H1 (cell line): ENCODE results near the gene OR2B2. TPM values are rescaled to one million over a fixed set of nuclear protein-coding genes. Genes with fewer than 3 reads are reported as not detected.

Experiments used
- CTCF ChIA-PET: fragments of 300-600 bp; sonication (Branson Sonifier 250); formaldehyde crosslinking; loops from one replicate; lab custom pipeline; 2021; ENCODE audit not compliant: partially characterized antibody; lab: Charles Lee
- POLR2A ChIA-PET: fragments of 300-600 bp; sonication (Branson Sonifier 250); formaldehyde crosslinking; loops from one replicate; lab custom pipeline; 2021; ENCODE audit warnings: inconsistent platforms; ENCODE audit not compliant: partially characterized antibody; lab: Charles Lee
- DNase-seq, 2 experiments: peaks; one replicate each; pipeline versions ENCODE4 v3.0.0 to v3.0.0-alpha.2; 2010 to 2022; ENCODE audit warnings: low spot score in 2 of 2, low read depth in 1 of 2, mixed read lengths in 1 of 2
- FAIRE-seq: peaks from 2 replicates; lab custom pipeline; 2011; peaks lifted over from hg19 to GRCh38; lab: Jason Lieb, UNC
- H2AFZ ChIP-seq: 2 replicates; pipeline ENCODE4 v1.8.1; 2012; ENCODE audit warnings: low read length, inconsistent platforms
- H2AK5ac ChIP-seq: 2 replicates; pipeline ENCODE4 v1.6.1; 2013; ENCODE audit warnings: low read depth, low read length
- H2BK120ac ChIP-seq: replicated peaks from 2 replicates; pipeline ENCODE3; 2013; ENCODE audit warnings: low read depth, low read length, inconsistent platforms
- H2BK12ac ChIP-seq: 2 replicates; pipeline ENCODE4 v1.6.1; 2013; ENCODE audit warnings: low read depth, low read length
- H2BK15ac ChIP-seq: 2 replicates; pipeline ENCODE4 v1.6.1; 2013; ENCODE audit warnings: low read length
- H2BK20ac ChIP-seq: 2 replicates; pipeline ENCODE4 v1.6.1; 2013; ENCODE audit warnings: low read length
- H2BK5ac ChIP-seq: 2 replicates; pipeline ENCODE4 v1.6.1; 2013; ENCODE audit warnings: low read depth, low read length
- H3K14ac ChIP-seq: 2 replicates; pipeline ENCODE4 v1.6.1; 2013; ENCODE audit warnings: inconsistent platforms; ENCODE audit not compliant: insufficient read length
- H3K18ac ChIP-seq: 2 replicates; pipeline ENCODE4 v1.6.1; 2013; ENCODE audit warnings: low read length; ENCODE audit errors: extremely low read depth
- H3K23ac ChIP-seq: 2 replicates; pipeline ENCODE4 v1.6.1; 2013; ENCODE audit warnings: inconsistent platforms; ENCODE audit not compliant: insufficient read length
- H3K23me2 ChIP-seq: 2 replicates; pipeline ENCODE4 v1.6.1; 2013; ENCODE audit warnings: low read depth, low read length
- H3K27ac ChIP-seq: 2 replicates; pipeline ENCODE4 v1.6.1; 2011; ENCODE audit warnings: low read depth, low read length, inconsistent platforms
- H3K27me3 ChIP-seq, 4 experiments: replicated peaks in 1 of 4; 1 replicate in 1 of 4; 2 replicates in 3 of 4; pipeline versions ENCODE4 v1.6.1 to v1.8.1; 2011 to 2013; ENCODE audit warnings: low read length in 3 of 4, mild to moderate bottlenecking in 3 of 4, inconsistent platforms in 2 of 4, mixed read lengths in 2 of 4, moderate library complexity in 1 of 4; ENCODE audit not compliant: control insufficient read depth in 3 of 4, insufficient read depth in 3 of 4; ENCODE audit errors: extremely low read depth in 1 of 4
- H3K36me3 ChIP-seq, 4 experiments: 2 replicates each; pipeline versions ENCODE4 v1.6.1 to v1.8.1; 2011 to 2013; ENCODE audit warnings: mild to moderate bottlenecking in 4 of 4, low read length in 3 of 4, moderate library complexity in 2 of 4, control low read depth in 1 of 4, inconsistent platforms in 1 of 4; ENCODE audit not compliant: insufficient read depth in 4 of 4, control insufficient read depth in 2 of 4
- H3K4ac ChIP-seq: replicated peaks from 2 replicates; pipeline ENCODE3; 2013; ENCODE audit warnings: low read length, low read depth, mixed read lengths, inconsistent platforms; ENCODE audit not compliant: insufficient read length
- H3K4me1 ChIP-seq, 4 experiments: replicated peaks in 1 of 4; 1 replicate in 1 of 4; 2 replicates in 3 of 4; pipeline versions ENCODE4 v1.6.1 to v1.8.1; 2011 to 2013; ENCODE audit warnings: low read length in 3 of 4, inconsistent platforms in 2 of 4, mixed read lengths in 1 of 4; ENCODE audit not compliant: insufficient read depth in 4 of 4, control insufficient read depth in 3 of 4
- H3K4me2 ChIP-seq, 2 experiments: 2 replicates each; pipeline versions ENCODE4 v1.6.1 to v1.8.1; 2011 to 2013; ENCODE audit warnings: low read depth in 2 of 2, low read length in 2 of 2, control low read depth in 1 of 2, inconsistent platforms in 1 of 2, mild to moderate bottlenecking in 1 of 2; ENCODE audit not compliant: insufficient read depth in 1 of 2
- H3K4me3 ChIP-seq, 4 experiments: fragments of 200-600, 300-600 bp in 1 of 4; sonication (generic), shearing (Covaris generic), sonication (Bioruptor Twin) in 1 of 4; 2 replicates each; pipeline versions ENCODE4 v1.5.1 to v1.8.1; 2011 to 2016; ENCODE audit warnings: low read length in 4 of 4, low read depth in 3 of 4, control low read depth in 2 of 4, inconsistent platforms in 2 of 4, mild to moderate bottlenecking in 2 of 4, mixed read lengths in 1 of 4, moderate library complexity in 1 of 4; ENCODE audit not compliant: insufficient read depth in 2 of 4; ENCODE audit errors: extremely low read depth in 1 of 4
- H3K56ac ChIP-seq: replicated peaks from 2 replicates; pipeline ENCODE3; 2013; ENCODE audit warnings: low read depth, mild to moderate bottlenecking, mixed read lengths, low read length, inconsistent platforms; ENCODE audit not compliant: insufficient read length
- H3K79me1 ChIP-seq: 2 replicates; pipeline ENCODE4 v1.6.1; 2013; ENCODE audit warnings: low read depth, low read length, control low read depth
- H3K79me2 ChIP-seq, 2 experiments: 2 replicates each; pipeline versions ENCODE4 v1.6.1 to v1.8.1; 2012 to 2013; ENCODE audit warnings: low read length in 2 of 2, mild to moderate bottlenecking in 2 of 2, inconsistent platforms in 1 of 2; ENCODE audit not compliant: insufficient read depth in 2 of 2, control insufficient read depth in 1 of 2
- H3K9ac ChIP-seq, 4 experiments: replicated peaks in 1 of 4; 1 replicate in 1 of 4; 2 replicates in 3 of 4; pipeline versions ENCODE4 v1.6.1 to v1.8.1; 2011 to 2013; ENCODE audit warnings: low read depth in 3 of 4, low read length in 3 of 4, control low read depth in 2 of 4, mild to moderate bottlenecking in 2 of 4, moderate library complexity in 2 of 4, inconsistent platforms in 1 of 4; ENCODE audit errors: extremely low read depth in 1 of 4
- H3K9me3 ChIP-seq, 2 experiments: 2 replicates each; pipeline versions ENCODE4 v1.6.1 to v1.8.1; 2012 to 2013; ENCODE audit warnings: mild to moderate bottlenecking in 2 of 2, moderate library complexity in 2 of 2, control low read depth in 1 of 2, inconsistent platforms in 1 of 2, low read depth in 1 of 2, low read length in 1 of 2, mixed read lengths in 1 of 2; ENCODE audit not compliant: insufficient read depth in 2 of 2
- H4K20me1 ChIP-seq, 2 experiments: replicated peaks in 1 of 2; 2 replicates each; pipeline versions ENCODE3 to v1.8.1; 2011 to 2013; ENCODE audit warnings: inconsistent platforms in 2 of 2, low read length in 2 of 2, mild to moderate bottlenecking in 1 of 2; ENCODE audit not compliant: insufficient read depth in 2 of 2, control insufficient read depth in 1 of 2
- H4K5ac ChIP-seq: 2 replicates; pipeline ENCODE4 v1.6.1; 2013; ENCODE audit warnings: low read length, low read depth, mixed read lengths, inconsistent platforms; ENCODE audit not compliant: insufficient read length
- H4K8ac ChIP-seq: 2 replicates; pipeline ENCODE4 v1.8.0; 2013; ENCODE audit warnings: mild to moderate bottlenecking, moderate library complexity, low read length, inconsistent platforms; ENCODE audit not compliant: insufficient read depth; ENCODE audit errors: extremely low read depth
- H4K91ac ChIP-seq: replicated peaks from 2 replicates; pipeline ENCODE3; 2013; ENCODE audit warnings: low read length, mixed read lengths, inconsistent platforms; ENCODE audit not compliant: insufficient read length
- BCL11A ChIP-seq, 2 experiments: IDR thresholded peaks; one replicate each; pipeline ENCODE4 v1.6.1; 2011; ENCODE audit warnings: low read depth in 2 of 2, low read length in 2 of 2, mild to moderate bottlenecking in 2 of 2
- BRCA1 ChIP-seq: IDR thresholded peaks from 2 replicates; pipeline ENCODE4 v1.6.1; 2012; ENCODE audit warnings: low read depth, low read length, improper control_type of control experiment
- CEBPB ChIP-seq: IDR thresholded peaks from 2 replicates; pipeline ENCODE4 v1.6.1; 2012; ENCODE audit warnings: low read depth, low read length
- E2F6 ChIP-seq: IDR thresholded peaks from 2 replicates; pipeline ENCODE4 v1.6.1; 2012; ENCODE audit warnings: inconsistent platforms
- EP300 ChIP-seq, 2 experiments: IDR thresholded peaks; 1 replicate in 1 of 2; 2 replicates in 1 of 2; pipeline ENCODE4 v1.6.1; 2011 to 2012; ENCODE audit warnings: low read depth in 2 of 2, low read length in 2 of 2, mild to moderate bottlenecking in 2 of 2, borderline replicate concordance in 1 of 2, inconsistent platforms in 1 of 2, moderate library complexity in 1 of 2
- GTF2F1 ChIP-seq: IDR thresholded peaks from 2 replicates; pipeline ENCODE4 v1.6.1; 2012; ENCODE audit warnings: low read depth, low read length, improper control_type of control experiment, borderline replicate concordance
- KDM1A ChIP-seq: fragments of 200-600, 300-600 bp; sonication (generic); IDR thresholded peaks from 2 replicates; pipeline ENCODE4 v1.7.1; 2016; ENCODE audit warnings: mild to moderate bottlenecking, low read length, borderline replicate concordance
- POLR2A ChIP-seq, 2 experiments: IDR thresholded peaks; 1 replicate in 1 of 2; 2 replicates in 1 of 2; pipeline ENCODE4 v1.6.1; 2011; ENCODE audit warnings: low read depth in 2 of 2, low read length in 2 of 2, mild to moderate bottlenecking in 2 of 2; ENCODE audit errors: control extremely low read depth in 1 of 2
- POLR2AphosphoS5 ChIP-seq: IDR thresholded peaks from 2 replicates; pipeline ENCODE4 v1.6.1; 2011; ENCODE audit warnings: low read depth, low read length
- SAP30 ChIP-seq: fragments of 300-600 bp; sonication (generic); IDR thresholded peaks from 2 replicates; pipeline ENCODE4 v1.7.1; 2012; ENCODE audit warnings: low read length, moderate library complexity, mild to moderate bottlenecking, inconsistent platforms; ENCODE audit not compliant: insufficient read depth, insufficient replicate concordance
- ZNF274 ChIP-seq: IDR thresholded peaks from 2 replicates; pipeline ENCODE4 v1.7.0; 2012; ENCODE audit warnings: low read length, borderline replicate concordance; ENCODE audit errors: extremely low read depth
- WGBS, 2 experiments: shearing (Covaris generic) in 1 of 2; methylation state at CpG; one replicate each; pipeline versions ENCODE4 v1.1.6 to v1.1.7; 2013 to 2015; ENCODE audit warnings: low lambda C conversion rate in 2 of 2, mixed read lengths in 2 of 2, inconsistent platforms in 1 of 2, low coverage in 1 of 2, missing lambda C conversion rate in 1 of 2; ENCODE audit not compliant: insufficient replicate concordance in 2 of 2, insufficient coverage in 1 of 2, insufficient read length in 1 of 2; ENCODE audit errors: extremely low coverage in 1 of 2, missing lambda C conversion rate in 1 of 2; 5-methylcytosine and 5-hydroxymethylcytosine counted together
- polyA plus RNA-seq, 7 experiments: library from polyadenylated mRNA; depleted of rRNA in 3 of 7; stranded (reverse) in 5 of 7; unstranded in 2 of 7; fragments of >200 nt in 5 of 7; fragments of 200-250 nt in 2 of 7; gene quantifications; 1 replicate in 5 of 7; 2 replicates in 1 of 7; 4 replicates in 1 of 7; pipeline versions ENCODE4 v1.2.1 to v1.2.3, GENCODE V29; 2011 to 2013; ENCODE audit warnings: missing spikeins in 2 of 7, mixed read lengths in 2 of 7
- total RNA-seq: library from RNA; stranded (reverse); fragmentation: NEBNext Ultra II Directional; extraction: Animal tissue kit (Norgen Biotek cat#: 25700); gene quantifications from 2 replicates; pipeline ENCODE4 v1.2.1, GENCODE V29; 2021

OR2B2 gene
- total and polyA plus RNA-seq, 2 of the 8 experiments (the other 6 are each of a cell fraction or from before 2014, with no cell fraction given) = not detected

- Histone ChIP-seq H2BK20ac (no peak overlapping the region), H3K9ac (peak overlapping the region; percentile 82 to 99 (median 96)), H3K4ac (no peak overlapping the region), H3K79me1 (no peaks in the 10 kb centered on the region), H2AK5ac (no peak overlapping the region), H3K4me1 (peaks cover 0 to 12% (median 2%) of the 10 kb centered on the region in 4 experiments; a peak in 3 of 7 replicates), H3K14ac (no peak overlapping the region), H3K23ac (no peak overlapping the region), H4K8ac (no peak overlapping the region), H4K91ac (peak overlapping the region; percentile 25), H3K18ac (peak overlapping the region; percentile 86; the same call in 1 of the 2 replicates), H3K36me3 (no peaks in the 10 kb centered on the region), H3K9me3 (peaks cover 0 to 11% of the 10 kb centered on the region in 2 experiments; a peak in 1 of 4 replicates), H4K20me1 (no peaks in the 10 kb centered on the region), H3K27ac (peak overlapping the region; percentile 90), H2BK12ac (no peak overlapping the region; the same call in 1 of the 2 replicates), H3K79me2 (no peaks in the 10 kb centered on the region), H3K23me2 (peaks cover 4% of the 10 kb centered on the region), H4K5ac (peak overlapping the region; percentile 25), H3K56ac (peak overlapping the region; percentile 94), H3K4me2 (peak overlapping the region; percentile 74 to 91), H2AFZ (no peak overlapping the region), H2BK15ac (no peak overlapping the region), H2BK5ac (peak overlapping the region; percentile 82), H3K27me3 (no peaks in the 10 kb centered on the region), H3K4me3 (peak overlapping the region; percentile 61 to 86 (median 79)), H2BK120ac (no peak overlapping the region)
- DNase-seq (peak in 1 of 2 experiments; percentile 65), FAIRE-seq (no peak)
- 2% methylated on average over 27 of the region's 27 CpGs; no CpG with 5 or more reads in 1 of the 2 experiments for WGBS, 2 experiments
- POLR2A ChIA-PET = interaction anchor here (0.5 to 40.3 kb wide), 46 partner anchors 3 to 1846 kb away, joined by 3 to 3039 read pairs (median 18); partner anchors contain the start of genes ZNF165 and ZSCAN31
- CTCF ChIA-PET = interaction anchor here (1.0 to 3.2 kb wide), 4 partner anchors 23 to 31 kb away, joined by 3 to 19 read pairs (median 6); a partner anchor contains a TSS
- TF ChIP-seq SAP30 = no peak
- no peak for TF ChIP-seq CEBPB
- TF ChIP-seq EP300 (IDR thresholded peaks at IDR 0.05; ENCODE audit: borderline replicate concordance in 1 of 2, low read depth in 2 of 2, low read length in 2 of 2) = no peak
- no peak for TF ChIP-seq E2F6
- peak; percentile 95 for TF ChIP-seq POLR2AphosphoS5
- TF ChIP-seq ZNF274 = no peak
- no peak for TF ChIP-seq BRCA1
- no peak for TF ChIP-seq BCL11A (IDR thresholded peaks at IDR 0.05; ENCODE audit: low read depth in 2 of 2, low read length in 2 of 2)
- peak; percentile 98 to 99 for TF ChIP-seq POLR2A (IDR thresholded peaks at IDR 0.05; ENCODE audit: control extremely low read depth in 1 of 2, low read depth in 2 of 2, low read length in 2 of 2)
- TF ChIP-seq GTF2F1 = peak; percentile 39; the same call in 1 of the 2 replicates
- no peak for TF ChIP-seq KDM1A
Measured at GRCh38 chr6:27866357-27867050, 45.7 kb downstream of the OR2B2 start.
